ENCODE measurements around the gene KIDINS220.

Gene KIDINS220

GRCh38 chr2:8827729-8828128, 9.7 kb downstream of the KIDINS220 start:
- no peak for TF ChIP-seq ESRRG (CRISPR knock-in tag; IDR thresholded peaks at IDR 0.05)
- no peak for TF ChIP-seq ZFP3 (CRISPR knock-in tag; IDR thresholded peaks at IDR 0.05)
- TF ChIP-seq OSR1 (CRISPR knock-in tag; IDR thresholded peaks at IDR 0.05), result no peak
- TF ChIP-seq PATZ1 (CRISPR knock-in tag; IDR thresholded peaks at IDR 0.05; ENCODE audit: borderline replicate concordance), result no peak
- no peak for TF ChIP-seq CREB5 (CRISPR knock-in tag; IDR thresholded peaks at IDR 0.05; ENCODE audit: low read depth)
- no peak for TF ChIP-seq SNAI2 (CRISPR knock-in tag; IDR thresholded peaks at IDR 0.05)
- no peak for TF ChIP-seq POU6F1 (CRISPR knock-in tag; IDR thresholded peaks at IDR 0.05; ENCODE audit: borderline replicate concordance, low read depth)
- no peak for TF ChIP-seq RARB (CRISPR knock-in tag; IDR thresholded peaks at IDR 0.05)
- TF ChIP-seq TSHZ2 (CRISPR knock-in tag; IDR thresholded peaks at IDR 0.05), result no peak
- no peak for ATAC-seq

- no peak for TF ChIP-seq TCF4 (CRISPR knock-in tag; IDR thresholded peaks at IDR 0.05; ENCODE audit: borderline replicate concordance)
- TF ChIP-seq PATZ1 (CRISPR knock-in tag; IDR thresholded peaks at IDR 0.05; ENCODE audit: borderline replicate concordance), result no peak
- TF ChIP-seq ZNF8 (CRISPR knock-in tag; IDR thresholded peaks at IDR 0.05), result no peak
- no peak for TF ChIP-seq SNAI2 (CRISPR knock-in tag; IDR thresholded peaks at IDR 0.05)
- TF ChIP-seq POU6F1 (CRISPR knock-in tag; IDR thresholded peaks at IDR 0.05; ENCODE audit: borderline replicate concordance, low read depth), result no peak
- no peak for TF ChIP-seq CSDC2 (CRISPR knock-in tag; IDR thresholded peaks at IDR 0.05)
- TF ChIP-seq ZC3H10 (CRISPR knock-in tag; IDR thresholded peaks at IDR 0.05), result no peak
- no peak for TF ChIP-seq RARB (CRISPR knock-in tag; IDR thresholded peaks at IDR 0.05)
- no peak for TF ChIP-seq TSHZ2 (CRISPR knock-in tag; IDR thresholded peaks at IDR 0.05)
- no peak for TF ChIP-seq ZNF70 (CRISPR knock-in tag; IDR thresholded peaks at IDR 0.05)
- TF ChIP-seq PPARA (CRISPR knock-in tag; IDR thresholded peaks at IDR 0.05; ENCODE audit: borderline replicate concordance), result no peak
- TF ChIP-seq ZFP3 (CRISPR knock-in tag; IDR thresholded peaks at IDR 0.05), result no peak
- TF ChIP-seq ZNF565 (CRISPR knock-in tag; conservative IDR thresholded peaks at IDR 0.05; ENCODE audit: low read depth), result no peak
- ATAC-seq, result no peak
Measured at GRCh38 chr2:8822218-8822617, 15.2 kb downstream of the KIDINS220 start.
